ENCODE results near the gene CHST2.

CHST2 gene

DNA sequence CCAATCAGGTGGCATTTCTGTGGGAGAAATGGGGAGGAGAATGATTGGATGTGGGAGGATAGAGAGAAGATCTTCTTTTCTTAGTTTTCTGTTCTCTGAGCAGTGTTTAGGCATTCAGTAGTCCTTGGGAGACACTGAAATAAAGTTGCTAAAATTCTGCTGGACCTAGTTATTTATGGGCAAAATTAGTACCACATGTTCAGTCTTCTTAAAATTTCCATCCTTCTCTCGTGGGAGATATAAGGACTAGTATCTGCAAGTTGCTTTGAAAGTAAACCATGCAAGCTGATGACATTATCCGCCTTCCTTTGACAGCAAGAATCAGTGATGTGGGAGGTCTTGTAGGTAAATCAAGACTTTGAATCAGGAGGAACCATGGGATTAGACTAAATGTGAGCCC, 19.9 kb upstream of the CHST2 start:
- no peak for DNase-seq

DNA sequence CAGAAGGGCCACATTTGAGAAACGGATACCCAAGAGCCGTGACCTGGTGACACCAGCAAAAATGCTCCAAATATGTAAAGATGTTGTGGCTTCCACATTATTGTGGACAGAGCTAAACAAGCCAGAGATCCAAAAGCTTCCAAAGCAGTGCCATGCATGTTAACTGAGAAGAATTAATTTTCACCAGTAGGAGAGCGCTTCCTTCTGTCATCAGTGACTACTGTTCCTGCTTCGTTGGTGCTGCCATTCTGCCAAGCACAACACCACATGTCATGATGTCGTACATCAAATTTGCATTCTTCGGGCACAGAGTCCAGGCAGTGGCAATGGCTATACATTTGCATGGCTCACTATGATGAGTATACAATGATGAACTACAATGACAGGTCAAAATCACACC, 19.1 kb upstream of the CHST2 start:
- no peak for DNase-seq

DNA sequence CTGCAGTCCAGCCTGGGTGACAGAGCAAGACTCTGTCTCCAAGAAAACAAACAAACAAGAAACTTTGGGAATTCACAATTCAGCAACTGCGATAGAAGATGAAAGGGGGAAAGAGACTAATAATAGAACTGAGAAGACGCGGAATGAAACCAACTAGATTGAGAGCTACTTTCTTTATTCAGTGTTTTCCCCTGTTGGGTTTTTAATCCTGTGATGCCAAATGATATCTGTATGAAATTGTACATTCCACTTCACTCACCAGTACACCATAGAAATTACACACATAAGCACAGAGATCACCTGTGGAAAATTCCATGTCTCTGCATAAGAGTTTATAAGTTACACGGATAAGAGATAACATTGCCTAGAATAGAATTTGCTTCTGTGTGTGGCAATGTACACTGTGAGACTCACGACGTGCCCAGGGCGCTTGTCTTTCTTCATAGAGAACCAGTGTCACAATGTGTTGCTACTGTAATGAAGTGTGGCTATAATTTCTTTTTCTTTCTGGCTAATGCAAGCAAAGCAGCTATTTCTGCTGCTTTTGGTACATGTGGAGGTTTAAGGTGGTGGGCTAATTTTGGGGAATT, 17.7 kb upstream of the CHST2 start:
- no peak for DNase-seq

DNA sequence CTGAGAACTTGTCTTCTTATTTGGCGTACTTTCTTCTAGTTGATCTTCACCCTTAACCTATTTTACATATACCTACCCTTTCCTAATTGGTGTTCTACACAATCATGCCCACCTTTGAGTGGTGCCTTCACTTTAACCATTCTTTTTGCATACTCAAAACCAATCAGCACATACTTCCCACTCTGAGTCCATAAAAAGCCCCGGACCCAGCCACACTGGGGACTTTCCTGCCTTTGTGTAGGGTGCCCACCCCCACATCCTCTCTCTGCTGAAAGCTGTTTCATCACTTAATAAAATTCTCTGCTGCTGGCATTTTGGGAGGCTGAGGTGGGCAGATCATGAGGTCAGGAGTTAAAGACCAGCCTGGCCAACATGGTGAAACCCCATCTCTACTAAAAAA, 15.9 kb upstream of the CHST2 start:
- DNase-seq, result no peak

DNA sequence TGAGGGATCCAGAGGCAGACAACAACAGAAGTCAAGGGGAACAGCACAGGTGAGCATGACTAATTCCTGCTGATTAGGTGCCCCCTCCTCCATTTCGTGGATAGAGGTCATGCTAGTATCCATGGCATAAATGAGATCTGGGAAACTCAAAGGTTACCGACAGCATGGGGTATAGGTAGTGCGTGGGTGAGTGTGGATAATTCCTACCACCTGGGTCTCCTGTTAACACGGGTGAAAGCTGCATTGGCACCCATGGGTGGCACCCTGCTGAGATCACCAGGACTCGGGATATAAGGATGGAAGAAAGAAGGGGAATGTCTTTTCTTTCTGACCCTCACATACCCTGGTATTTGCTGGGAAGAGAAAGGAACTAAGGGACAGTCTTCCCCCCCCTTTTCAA, 14.4 kb upstream of the CHST2 start:
- no peak for DNase-seq

DNA sequence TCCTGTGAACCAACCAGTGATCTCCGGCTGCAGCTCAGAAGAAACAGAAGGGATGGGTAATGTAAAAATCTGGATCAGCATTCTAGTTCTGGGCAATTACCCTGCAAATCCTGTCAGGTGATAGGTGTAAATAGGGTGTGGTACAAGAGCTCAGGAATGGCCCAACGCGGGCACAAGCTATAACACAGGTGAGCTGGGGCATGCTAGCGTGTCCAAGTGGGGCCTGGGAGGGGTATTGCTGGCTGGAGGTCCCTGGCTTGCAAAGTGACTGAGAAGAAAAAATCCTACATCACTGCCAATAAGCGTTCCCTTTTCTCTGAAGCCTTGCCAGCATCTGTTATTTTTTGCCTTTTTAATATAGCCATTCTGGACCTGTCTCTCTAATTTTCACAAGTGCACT, 9.7 kb upstream of the CHST2 start:
- no peak for DNase-seq

DNA sequence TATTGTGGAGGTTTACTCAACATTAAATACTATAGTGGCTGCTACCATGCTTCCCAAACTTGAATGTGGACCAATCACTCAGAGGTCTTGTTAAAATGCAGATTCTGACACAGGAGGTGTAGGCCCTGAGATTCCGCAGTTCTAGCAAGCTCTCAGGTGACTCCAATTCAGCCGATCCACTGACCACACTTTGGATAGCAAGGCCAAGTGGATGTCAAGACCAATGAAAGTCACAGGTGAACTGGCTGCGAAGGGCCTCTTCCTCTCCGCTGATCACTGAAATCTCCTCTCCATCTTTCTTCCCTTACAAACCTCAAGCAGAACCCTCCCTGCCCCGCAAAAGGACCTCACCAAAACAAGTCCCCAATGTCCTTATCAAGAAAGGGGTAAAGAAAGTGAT, 9.2 kb upstream of the CHST2 start:
- DNase-seq, result no peak

DNA sequence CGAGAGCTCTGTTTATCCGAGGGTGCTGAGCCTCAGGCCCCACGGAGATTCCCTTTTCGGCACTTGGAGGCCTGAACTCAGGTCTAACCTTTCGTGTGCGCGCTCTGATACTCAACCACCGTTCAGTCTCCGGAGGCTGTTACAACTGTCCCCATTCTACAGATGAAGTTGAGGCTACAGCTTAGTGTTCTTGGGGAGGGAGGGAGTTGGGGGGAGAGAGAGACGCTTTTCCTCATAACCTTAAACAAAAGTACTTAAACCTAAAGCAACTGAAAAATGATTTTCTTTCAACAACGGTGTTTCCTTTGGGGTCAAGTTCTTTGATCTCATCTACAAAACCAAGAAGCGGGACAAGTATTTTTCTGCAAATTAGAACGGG, 952 bp upstream of the CHST2 start:
- DNase-seq, result no peak

DNA sequence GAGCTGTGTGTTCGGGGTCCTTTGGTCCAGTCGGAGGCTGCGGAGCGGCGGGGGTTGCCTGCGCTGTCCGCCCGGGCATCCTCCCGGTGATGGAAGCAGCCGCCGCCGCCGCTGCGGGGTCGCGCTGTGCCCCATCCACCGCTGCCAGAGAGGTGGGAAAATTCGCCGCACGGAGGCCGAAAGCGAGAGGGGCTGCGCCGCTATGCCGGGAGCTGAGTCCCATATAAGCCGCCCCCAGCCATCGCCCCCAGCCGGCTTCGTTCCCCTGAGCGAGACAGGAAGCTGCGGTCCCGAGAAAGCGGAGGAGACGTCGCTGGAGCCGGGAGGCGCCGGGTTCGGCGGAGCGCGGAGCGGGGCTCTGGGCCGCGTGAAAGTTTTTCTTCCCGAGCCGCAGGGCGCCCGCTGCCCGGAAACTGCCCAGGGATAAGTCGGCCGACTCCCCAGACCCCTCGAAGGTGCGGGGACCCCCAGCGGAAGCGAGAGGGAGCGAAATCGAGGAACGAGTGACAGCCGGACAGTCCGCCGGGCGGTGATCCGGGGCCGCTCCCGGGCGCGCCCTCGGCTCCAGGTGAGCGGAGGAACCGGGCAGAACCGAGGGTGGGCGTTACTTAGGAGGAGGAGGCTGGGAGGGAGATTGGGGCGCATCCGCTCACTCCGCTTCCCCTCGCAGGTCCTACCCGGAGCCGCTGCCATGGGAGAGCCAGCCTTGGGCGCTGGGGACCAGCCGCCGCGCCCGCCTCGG, 574 bp downstream of the CHST2 start:
- DNase-seq, result peak; percentile 23

DNA sequence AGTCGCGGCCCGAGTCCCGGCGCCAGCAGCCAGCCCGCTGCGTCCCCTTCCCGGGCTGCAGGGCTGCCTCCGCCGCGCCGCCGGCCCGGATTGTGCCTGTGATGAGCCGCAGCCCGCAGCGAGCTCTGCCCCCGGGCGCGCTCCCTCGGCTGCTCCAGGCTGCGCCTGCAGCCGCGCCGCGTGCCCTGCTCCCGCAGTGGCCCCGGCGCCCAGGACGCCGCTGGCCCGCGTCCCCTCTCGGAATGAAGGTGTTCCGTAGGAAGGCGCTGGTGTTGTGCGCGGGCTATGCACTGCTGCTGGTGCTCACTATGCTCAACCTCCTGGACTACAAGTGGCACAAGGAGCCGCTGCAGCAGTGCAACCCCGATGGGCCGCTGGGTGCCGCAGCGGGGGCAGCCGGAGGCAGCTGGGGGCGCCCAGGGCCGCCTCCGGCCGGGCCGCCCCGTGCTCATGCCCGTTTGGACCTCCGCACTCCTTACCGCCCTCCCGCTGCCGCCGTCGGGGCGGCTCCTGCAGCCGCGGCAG, 1.2 kb downstream of the CHST2 start:
- peak; percentile 27 for DNase-seq

DNA sequence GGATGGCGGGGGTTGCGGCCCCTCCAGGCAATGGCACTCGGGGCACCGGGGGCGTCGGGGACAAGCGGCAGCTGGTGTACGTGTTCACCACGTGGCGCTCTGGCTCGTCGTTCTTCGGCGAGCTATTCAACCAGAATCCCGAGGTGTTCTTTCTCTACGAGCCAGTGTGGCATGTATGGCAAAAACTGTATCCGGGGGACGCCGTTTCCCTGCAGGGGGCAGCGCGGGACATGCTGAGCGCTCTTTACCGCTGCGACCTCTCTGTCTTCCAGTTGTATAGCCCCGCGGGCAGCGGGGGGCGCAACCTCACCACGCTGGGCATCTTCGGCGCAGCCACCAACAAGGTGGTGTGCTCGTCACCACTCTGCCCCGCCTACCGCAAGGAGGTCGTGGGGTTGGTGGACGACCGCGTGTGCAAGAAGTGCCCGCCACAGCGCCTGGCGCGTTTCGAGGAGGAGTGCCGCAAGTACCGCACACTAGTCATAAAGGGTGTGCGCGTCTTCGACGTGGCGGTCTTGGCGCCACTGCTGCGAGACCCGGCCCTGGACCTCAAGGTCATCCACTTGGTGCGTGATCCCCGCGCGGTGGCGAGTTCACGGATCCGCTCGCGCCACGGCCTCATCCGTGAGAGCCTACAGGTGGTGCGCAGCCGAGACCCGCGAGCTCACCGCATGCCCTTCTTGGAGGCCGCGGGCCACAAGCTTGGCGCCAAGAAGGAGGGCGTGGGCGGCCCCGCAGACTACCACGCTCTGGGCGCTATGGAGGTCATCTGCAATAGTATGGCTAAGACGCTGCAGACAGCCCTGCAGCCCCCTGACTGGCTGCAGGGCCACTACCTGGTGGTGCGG, 1.9 kb downstream of the CHST2 start:
- DNase-seq, result peak; percentile 74

DNA sequence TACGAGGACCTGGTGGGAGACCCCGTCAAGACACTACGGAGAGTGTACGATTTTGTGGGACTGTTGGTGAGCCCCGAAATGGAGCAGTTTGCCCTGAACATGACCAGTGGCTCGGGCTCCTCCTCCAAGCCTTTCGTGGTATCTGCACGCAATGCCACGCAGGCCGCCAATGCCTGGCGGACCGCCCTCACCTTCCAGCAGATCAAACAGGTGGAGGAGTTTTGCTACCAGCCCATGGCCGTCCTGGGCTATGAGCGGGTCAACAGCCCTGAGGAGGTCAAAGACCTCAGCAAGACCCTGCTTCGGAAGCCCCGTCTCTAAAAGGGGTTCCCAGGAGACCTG, 2.5 kb downstream of the CHST2 start:
- DNase-seq, result no peak

DNA sequence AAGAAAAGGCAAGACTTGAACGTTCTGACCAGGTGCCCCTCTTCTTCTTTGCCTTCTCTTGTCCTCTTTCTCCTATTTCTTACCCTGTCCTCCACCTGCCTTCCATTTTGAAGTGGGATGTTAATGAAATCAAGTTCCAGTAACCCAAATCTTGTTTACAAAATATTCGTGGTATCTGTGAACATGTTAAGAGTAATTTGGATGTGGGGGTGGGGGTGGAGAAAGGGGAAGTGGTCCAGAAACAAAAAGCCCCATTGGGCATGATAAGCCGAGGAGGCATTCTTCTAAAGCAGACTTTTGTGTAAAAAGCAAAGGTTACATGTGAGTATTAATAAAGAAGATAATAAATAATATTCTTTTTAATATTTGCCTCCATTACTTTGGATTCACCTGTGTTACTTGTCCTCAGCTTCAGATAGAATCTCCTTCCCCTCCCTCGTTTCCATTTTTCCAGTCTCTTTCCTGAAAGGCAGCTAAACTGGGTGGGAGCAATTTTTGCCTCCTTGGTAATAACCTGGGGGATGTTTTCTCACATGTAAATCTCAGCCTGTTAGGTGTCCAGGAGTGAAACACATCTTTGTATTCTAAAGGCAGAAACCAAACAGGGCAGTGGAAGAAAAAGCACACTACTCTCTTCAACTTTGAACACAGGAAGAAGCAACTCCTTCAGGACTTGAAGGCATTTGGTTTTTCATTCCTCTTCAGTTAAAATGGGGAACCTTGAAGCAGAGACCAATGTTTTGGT, 3.2 kb downstream of the CHST2 start:
- no peak for DNase-seq

DNA sequence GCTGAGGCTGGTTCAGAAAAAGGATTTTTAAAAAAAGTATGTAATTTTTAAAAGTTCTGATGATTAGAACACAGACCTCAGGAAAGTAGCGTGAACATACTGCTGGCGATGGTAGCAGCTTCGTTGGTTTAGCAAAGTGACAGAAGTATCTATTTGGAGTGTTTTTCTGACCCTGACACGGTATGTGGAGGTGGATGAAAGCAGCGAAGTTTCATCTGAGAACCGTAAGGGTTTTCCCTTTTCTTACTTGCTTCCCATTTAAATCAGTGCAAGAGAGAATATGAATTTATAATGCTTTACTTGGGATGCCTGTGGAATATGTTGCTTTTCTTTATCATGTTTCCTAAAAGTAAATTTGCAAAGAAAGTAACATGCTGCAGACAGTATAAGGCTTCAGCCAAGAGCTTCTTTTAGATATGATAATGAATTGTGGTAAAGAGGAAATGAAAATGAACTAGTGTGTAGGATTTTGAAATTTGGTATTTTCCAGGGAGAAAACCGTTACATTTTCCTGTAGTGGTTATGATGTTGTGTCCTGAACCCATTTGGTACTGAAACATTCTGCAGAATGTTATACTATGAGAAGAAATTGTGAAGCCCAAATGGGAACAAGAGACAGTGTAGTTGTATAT, 3.9 kb downstream of the CHST2 start:
- DNase-seq, result no peak

DNA sequence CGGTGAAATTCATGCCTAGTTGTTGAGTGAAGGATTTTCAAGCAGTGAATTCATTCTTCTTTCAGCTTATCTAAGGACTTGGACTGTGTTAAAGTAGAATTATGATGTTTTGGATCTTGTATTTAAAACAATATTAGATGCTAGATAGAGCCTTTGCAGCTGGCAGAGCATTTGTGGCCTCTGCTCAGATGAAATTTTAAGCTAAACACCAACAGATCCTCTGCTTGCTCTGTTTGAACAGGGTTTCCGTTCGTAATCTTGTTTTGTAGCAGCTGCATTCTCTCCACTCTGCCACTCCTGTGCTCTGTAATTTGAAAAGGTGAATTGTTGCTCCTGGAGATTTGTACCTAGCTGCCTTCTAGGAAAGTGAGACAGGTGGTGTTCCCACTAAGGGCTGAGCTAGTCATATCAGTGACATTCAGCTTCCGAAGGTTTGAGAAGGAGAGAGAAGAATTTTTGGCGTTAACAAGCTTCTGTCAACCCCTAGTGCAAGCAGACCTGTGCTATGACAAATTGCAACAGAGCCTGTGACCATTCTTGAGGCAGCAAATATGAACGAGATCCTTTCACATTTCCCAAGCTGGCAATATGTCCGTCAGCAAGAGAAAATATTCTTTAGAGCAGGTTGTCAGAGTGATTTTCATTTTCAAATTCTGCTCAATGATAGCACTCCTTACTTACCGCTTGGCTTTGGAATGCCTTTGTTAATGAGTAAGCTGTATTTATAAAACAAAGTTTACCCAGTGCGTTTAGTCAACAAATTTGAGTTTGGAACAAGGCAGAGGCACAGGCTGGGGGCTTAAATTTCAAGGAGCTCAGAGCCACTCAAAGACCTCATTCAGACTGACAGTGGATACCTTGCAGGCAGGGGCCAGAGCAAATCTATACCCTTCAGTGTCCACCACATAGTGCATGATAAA, 5.3 kb downstream of the CHST2 start:
- no peak for DNase-seq

DNA sequence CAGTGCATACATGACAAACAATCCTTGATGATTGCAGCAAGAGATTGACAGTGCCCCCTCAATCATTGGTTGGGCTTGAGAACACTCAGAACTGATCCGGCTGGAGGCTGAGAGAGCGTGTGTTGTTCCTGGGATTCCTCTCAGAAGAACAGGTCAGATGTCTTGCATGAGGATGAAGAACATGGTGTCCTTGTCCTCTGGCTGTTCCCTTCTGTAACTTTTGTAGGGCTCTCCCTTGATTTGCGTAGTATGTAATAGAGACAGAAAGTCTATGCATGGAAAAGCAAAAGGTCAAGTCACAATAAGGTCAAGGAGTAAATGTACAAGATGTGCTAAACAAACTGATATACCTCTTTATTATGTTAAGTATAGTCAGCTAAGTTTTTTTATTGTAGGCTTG, 8.2 kb downstream of the CHST2 start:
- DNase-seq, result no peak

DNA sequence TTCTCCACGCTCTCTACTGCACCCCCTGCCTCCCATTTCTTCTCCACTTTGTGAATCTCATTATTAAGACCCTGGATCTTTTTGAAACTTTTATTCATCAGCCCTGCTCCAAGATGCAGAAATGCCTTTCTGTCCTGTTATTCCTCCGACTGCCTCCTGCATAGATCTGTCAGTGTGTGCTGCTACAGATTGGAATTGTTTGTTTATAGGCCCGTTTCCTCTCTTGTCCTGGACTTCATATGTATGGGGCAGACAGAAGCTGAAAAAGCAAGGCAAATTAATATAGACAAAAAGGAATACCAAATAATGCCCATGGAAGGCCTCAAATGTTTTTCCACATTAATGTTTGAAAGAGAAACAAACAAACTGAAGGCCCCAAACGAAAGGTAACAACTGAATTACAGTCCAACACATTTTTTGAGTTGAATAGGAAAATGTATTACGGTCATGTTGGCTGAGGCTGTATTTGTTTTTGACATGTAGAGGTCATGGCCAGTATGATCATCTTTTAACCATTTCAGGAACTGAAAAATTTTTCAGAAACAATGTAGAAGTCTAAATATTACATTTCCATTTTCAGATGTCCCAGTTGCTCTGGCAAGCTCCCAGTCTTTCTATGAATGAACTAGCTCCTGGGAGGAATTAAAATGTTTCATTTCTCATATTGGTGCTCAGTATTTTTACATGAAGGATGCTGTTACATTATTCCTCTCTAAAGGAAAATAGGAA, 8.8 kb downstream of the CHST2 start:
- no peak for DNase-seq

DNA sequence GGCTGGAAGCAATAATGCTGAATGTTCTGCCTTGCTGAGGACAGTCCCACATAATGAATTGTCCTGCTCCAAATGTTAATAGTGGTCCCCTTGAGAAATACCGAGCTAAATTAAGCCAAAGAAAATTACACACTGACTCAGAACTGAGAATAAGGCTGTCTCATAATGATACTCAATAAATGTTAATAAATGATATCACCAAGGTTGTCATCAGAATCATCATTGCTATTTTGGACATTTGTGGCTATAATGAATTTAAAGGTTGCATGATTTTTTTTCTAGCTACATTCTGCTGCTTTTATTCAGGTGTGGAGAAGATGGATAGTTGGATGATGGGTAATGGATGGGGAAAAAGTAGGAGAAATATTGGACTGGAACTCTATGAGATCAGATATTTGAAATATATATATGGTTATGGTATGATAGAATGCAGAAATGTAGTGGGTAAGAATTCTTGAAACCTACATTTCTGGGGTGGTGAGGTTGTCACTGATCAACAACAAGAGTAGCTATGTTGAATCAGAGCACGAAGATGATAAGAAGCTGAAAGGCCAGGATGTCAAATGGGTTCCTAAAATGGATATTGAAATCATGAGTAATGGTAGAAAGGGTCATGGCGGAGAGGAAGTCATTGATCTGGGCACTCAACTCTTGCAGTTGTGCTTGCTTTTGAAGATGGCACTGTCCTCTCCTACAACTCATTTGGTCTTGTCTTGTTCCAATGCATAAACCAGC, 12.8 kb downstream of the CHST2 start:
- no peak for DNase-seq

DNA sequence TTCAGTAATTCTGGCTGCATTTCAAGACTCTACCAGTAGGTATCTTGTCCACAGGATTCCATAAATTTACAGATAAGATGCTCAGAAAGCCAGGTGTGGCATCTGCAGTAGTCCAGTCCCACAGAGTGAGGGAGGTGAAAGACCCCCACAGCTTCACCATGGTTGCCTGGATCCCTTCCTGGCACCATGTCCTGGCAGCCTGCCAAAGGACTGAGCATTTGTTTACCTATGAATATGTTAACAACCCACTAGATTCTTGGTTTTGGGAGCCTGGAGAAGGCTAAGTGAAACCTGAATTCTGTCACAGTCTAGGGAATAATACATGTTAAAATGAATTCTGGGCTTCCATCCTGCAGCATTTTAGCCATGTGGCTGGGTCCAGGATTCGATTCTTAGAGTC, 14.9 kb downstream of the CHST2 start:
- peak; percentile 21 for DNase-seq

DNA sequence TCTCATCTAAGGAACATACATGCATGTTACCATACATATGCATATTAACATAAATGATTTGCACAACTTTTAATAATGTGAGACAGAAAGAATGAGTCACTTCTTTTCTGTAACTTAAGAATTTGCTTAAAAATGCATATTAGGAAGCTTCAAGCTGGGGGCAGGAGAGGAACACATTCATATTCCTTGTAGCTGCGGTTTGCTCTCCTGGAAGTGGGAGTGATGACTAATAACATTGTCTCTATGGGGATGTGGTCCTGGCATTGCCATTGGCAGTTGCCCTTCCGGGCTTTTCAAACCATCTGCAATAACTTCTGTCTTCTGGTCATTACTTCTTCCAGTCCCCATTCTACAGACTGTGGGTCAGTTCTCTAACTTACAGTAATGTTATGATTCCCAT, 15.6 kb downstream of the CHST2 start:
- DNase-seq, result peak; percentile 98

Data from fibroblast of skin of right quadriceps (primary cell).